GM18868 (cell line): ENCODE measurements around the gene RNF125.
"Not testable (repeated sequence)": the region's sequence is repeated elsewhere in the genome, so short reads cannot be mapped to it uniquely, and the experiment has no call there.

Experiments
- ATAC-seq: cut with Tn5 transposase; IDR thresholded peaks from one replicate; pipeline ENCODE4 v1.9.1; 2021; ENCODE audit warnings: mild to moderate bottlenecking, moderate library complexity; ENCODE audit not compliant: unreplicated experiment

RNF125 gene

GRCh38 chr18:32018331-32019250 lies at the start of gene RNF125:
TSS of gene RNF125 (plus strand) at chr18:32018825. CDS start at chr18:32018864, 39 bp downstream.
- peak; percentile 87 for ATAC-seq

- no peak for ATAC-seq
These were observed 48.0 kb upstream of the RNF125 start for GRCh38 chr18:31970617-31971016.

GRCh38 chr18:31973929-31974546 lies 44.6 kb upstream of the RNF125 start:
- no peak for ATAC-seq

- ATAC-seq = no peak
These were observed 42.4 kb upstream of the RNF125 start for GRCh38 chr18:31976242-31976641.

GRCh38 chr18:31977270-31977872 lies 41.3 kb upstream of the RNF125 start:
- no peak for ATAC-seq

GRCh38 chr18:31978616-31979015 lies 40.0 kb upstream of the RNF125 start:
- no peak for ATAC-seq

GRCh38 chr18:31979714-31980113 lies 38.9 kb upstream of the RNF125 start:
- no peak for ATAC-seq

GRCh38 chr18:31980863-31981262 lies 37.8 kb upstream of the RNF125 start:
- ATAC-seq = no peak

GRCh38 chr18:31983020-31983419 lies 35.6 kb upstream of the RNF125 start:
- no peak for ATAC-seq

GRCh38 chr18:31983976-31984375 lies 34.6 kb upstream of the RNF125 start:
- no peak for ATAC-seq

- ATAC-seq = peak; percentile 100
These were observed 27.8 kb upstream of the RNF125 start for GRCh38 chr18:31990823-31991222.

- ATAC-seq = no peak
These were observed 22.6 kb upstream of the RNF125 start for GRCh38 chr18:31996007-31996406.

- ATAC-seq = no peak
These were observed 19.7 kb upstream of the RNF125 start for GRCh38 chr18:31998880-31999412.

GRCh38 chr18:32001141-32001540 lies 17.5 kb upstream of the RNF125 start:
- not testable (repeated sequence) for ATAC-seq

- ATAC-seq = not testable (repeated sequence)
These were observed 14.8 kb upstream of the RNF125 start for GRCh38 chr18:32003822-32004221.

- no peak for ATAC-seq
These were observed 8.4 kb upstream of the RNF125 start for GRCh38 chr18:32010124-32010721.

GRCh38 chr18:32011193-32011592 lies 7.4 kb upstream of the RNF125 start:
- no peak for ATAC-seq

- ATAC-seq = no peak
These were observed 775 bp downstream of the RNF125 start for GRCh38 chr18:32019251-32019948.

- ATAC-seq = not testable (repeated sequence)
These were observed 1.5 kb downstream of the RNF125 start for GRCh38 chr18:32019949-32020625.
